Coronary artery (tissue), 2 donors: ENCODE data around the gene CNNM1.

Experiments used
- DNase-seq: peaks from one replicate; pipeline ENCODE4 v3.0.0-alpha.2; 2017; ENCODE audit warnings: low spot score
- H3K27ac ChIP-seq, 2 donors: fragments of 200-600 bp; sonication (generic); one replicate each; pipeline ENCODE4 v1.5.1; 2016 to 2019
- H3K4me3 ChIP-seq: fragments of 200-600 bp; sonication (generic); 2 replicates; pipeline ENCODE4 v1.5.1; 2016; ENCODE audit warnings: mild to moderate bottlenecking, moderate library complexity
- CTCF ChIP-seq: fragments of 200-600 bp; sonication (generic); IDR thresholded peaks from one replicate; pipeline ENCODE4 v1.5.1; 2019; ENCODE audit warnings: antibody characterized with exemption

The CNNM1 gene

GRCh38 chr10:99419688-99420087 lies 90.5 kb downstream of the CNNM1 start:
- TF ChIP-seq CTCF, result no peak
- H3K27ac ChIP-seq, result no peak overlapping the region
- DNase-seq, result no peak
- H3K4me3 ChIP-seq, result no peak overlapping the region

GRCh38 chr10:99421233-99421739 lies 92.1 kb downstream of the CNNM1 start:
- Histone ChIP-seq H3K4me3 (no peak overlapping the region), H3K27ac (no peak overlapping the region)
- no peak for TF ChIP-seq CTCF
- DNase-seq, result no peak

GRCh38 chr10:99422529-99423096 lies 93.5 kb downstream of the CNNM1 start:
- no peak for TF ChIP-seq CTCF
- Histone ChIP-seq H3K4me3 (no peak overlapping the region), H3K27ac (no peak overlapping the region)
- no peak for DNase-seq

GRCh38 chr10:99424656-99425055 lies 95.5 kb downstream of the CNNM1 start:
- no peak for TF ChIP-seq CTCF
- no peak overlapping the region for H3K4me3 ChIP-seq
- H3K27ac ChIP-seq, result no peak overlapping the region
- no peak for DNase-seq

GRCh38 chr10:99425204-99425603 lies 96.0 kb downstream of the CNNM1 start:
- no peak for DNase-seq
- no peak overlapping the region for H3K27ac ChIP-seq
- no peak overlapping the region for H3K4me3 ChIP-seq
- TF ChIP-seq CTCF, result no peak

- no peak overlapping the region for H3K27ac ChIP-seq
- DNase-seq, result no peak
- H3K4me3 ChIP-seq, result no peak overlapping the region
- TF ChIP-seq CTCF, result no peak
Measured at GRCh38 chr10:99426689-99427088, 97.5 kb downstream of the CNNM1 start.

- no peak overlapping the region for H3K4me3 ChIP-seq
- no peak for TF ChIP-seq CTCF
- H3K27ac ChIP-seq, result no peak overlapping the region
- no peak for DNase-seq
Measured at GRCh38 chr10:99427566-99428190, 98.5 kb downstream of the CNNM1 start.
